Brain microvascular endothelial cell (primary cell): ENCODE data around the gene SLC44A1.

Source experiments
- DNase-seq: peaks from one replicate; pipeline ENCODE4 v3.0.0-alpha.2; 2020
- H3K27ac ChIP-seq: fragments of 250-450 bp; sonication (Bioruptor Pico); 2 replicates; pipeline ENCODE4 v1.5.1; 2020; ENCODE audit warnings: mild to moderate bottlenecking, moderate library complexity
- H3K27me3 ChIP-seq: fragments of 250-450 bp; sonication (Bioruptor Pico); replicated peaks from 2 replicates; pipeline ENCODE4 v1.5.1; 2020; ENCODE audit warnings: mild to moderate bottlenecking
- H3K36me3 ChIP-seq: fragments of 250-450 bp; sonication (Bioruptor Pico); replicated peaks from 2 replicates; pipeline ENCODE4 v1.5.1; 2020; ENCODE audit warnings: mild to moderate bottlenecking
- H3K4me3 ChIP-seq: 2 replicates; pipeline ENCODE4 v1.5.1; 2011; ENCODE audit warnings: low read depth, mild to moderate bottlenecking, control low read depth, low read length, moderate library complexity
- in situ Hi-C: cut with HindIII; loops from 2 replicates; pipeline ENCODE4 v1.10.0; 2017; ENCODE audit warnings: low sequenced_read_pairs, low pct_ligation_motif_present
- TF ChIP-seq, protein P1 (sequence below): IDR thresholded peaks from 2 replicates; pipeline ENCODE4 v1.5.1; 2011; ENCODE audit warnings: low read depth, mild to moderate bottlenecking, moderate library complexity, low read length, control low read depth, inconsistent platforms; ENCODE audit errors: missing control alignments

Gene SLC44A1

DNA sequence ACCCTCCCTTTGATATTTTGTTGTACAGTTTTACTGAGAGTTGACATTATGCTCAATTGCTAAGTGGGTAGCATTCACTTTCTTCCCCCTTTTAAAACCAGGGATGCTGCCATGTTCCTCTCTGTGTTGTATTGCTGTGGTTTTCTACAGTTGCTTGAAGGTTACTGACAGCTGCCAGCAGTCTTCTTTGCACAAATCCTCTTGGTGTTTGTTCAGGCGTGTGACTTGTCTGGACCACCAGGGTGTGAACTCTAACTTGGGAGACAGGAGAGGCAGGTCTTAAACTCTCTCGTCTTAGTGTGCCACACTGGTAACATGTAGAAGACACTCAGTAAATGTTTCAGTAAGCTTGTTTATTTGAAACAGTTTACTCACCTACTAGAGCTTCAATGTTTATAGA lies 25.1 kb downstream of the SLC44A1 start:
- TF ChIP-seq, protein P1, sequence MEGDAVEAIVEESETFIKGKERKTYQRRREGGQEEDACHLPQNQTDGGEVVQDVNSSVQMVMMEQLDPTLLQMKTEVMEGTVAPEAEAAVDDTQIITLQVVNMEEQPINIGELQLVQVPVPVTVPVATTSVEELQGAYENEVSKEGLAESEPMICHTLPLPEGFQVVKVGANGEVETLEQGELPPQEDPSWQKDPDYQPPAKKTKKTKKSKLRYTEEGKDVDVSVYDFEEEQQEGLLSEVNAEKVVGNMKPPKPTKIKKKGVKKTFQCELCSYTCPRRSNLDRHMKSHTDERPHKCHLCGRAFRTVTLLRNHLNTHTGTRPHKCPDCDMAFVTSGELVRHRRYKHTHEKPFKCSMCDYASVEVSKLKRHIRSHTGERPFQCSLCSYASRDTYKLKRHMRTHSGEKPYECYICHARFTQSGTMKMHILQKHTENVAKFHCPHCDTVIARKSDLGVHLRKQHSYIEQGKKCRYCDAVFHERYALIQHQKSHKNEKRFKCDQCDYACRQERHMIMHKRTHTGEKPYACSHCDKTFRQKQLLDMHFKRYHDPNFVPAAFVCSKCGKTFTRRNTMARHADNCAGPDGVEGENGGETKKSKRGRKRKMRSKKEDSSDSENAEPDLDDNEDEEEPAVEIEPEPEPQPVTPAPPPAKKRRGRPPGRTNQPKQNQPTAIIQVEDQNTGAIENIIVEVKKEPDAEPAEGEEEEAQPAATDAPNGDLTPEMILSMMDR, result no peak
- DNase-seq, result no peak
- no peak overlapping the region for H3K4me3 ChIP-seq
- in situ Hi-C loops, result no loop called here
- no peak overlapping the region for H3K27ac ChIP-seq
- no peaks in the 10 kb centered on the region for H3K27me3 ChIP-seq
- no peaks in the 10 kb centered on the region for H3K36me3 ChIP-seq

DNA sequence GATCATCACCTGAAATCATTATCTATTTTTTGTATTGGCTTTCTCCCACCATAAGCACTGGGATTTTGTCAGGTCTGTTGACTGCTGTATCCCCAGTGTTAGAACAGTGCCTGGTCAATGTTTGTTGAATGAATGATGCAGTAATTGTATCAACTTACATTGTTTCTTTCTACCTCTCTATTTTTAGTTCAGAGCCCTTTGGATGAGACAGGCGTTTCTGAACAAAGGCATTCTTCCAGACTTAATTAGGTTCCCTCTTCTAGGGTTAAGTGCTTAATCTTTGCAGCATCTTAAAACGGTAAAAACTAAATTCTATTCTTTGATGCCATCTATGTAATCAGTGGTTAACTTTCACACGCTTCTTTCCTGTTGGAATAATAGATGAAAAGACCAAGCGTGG lies 26.3 kb downstream of the SLC44A1 start:
- Histone ChIP-seq H3K36me3 (no peaks in the 10 kb centered on the region), H3K27ac (no peak overlapping the region), H3K27me3 (no peaks in the 10 kb centered on the region), H3K4me3 (no peak overlapping the region)
- DNase-seq, result no peak
- in situ Hi-C loops, result no loop called here
- TF ChIP-seq, protein P1, result no peak

DNA sequence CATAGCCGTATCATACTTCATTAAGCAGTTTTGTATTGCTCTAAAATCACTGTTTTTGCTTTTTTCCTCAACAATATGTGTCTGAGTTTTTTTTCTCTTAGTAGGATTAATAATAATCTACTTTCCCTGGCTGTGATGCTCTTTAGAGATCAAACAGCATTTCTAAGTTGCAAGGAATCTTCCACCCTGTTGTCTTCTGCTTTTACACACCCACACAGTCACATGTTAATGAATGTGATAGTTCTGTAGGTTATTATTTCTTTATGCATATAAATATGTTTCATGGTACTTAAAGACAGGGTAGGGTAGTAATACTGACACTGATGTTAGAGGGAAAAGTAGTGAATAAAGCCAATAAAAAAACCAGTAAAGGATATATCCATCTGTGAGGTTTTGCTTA lies 29.3 kb downstream of the SLC44A1 start:
- TF ChIP-seq, protein P1, result no peak

DNA sequence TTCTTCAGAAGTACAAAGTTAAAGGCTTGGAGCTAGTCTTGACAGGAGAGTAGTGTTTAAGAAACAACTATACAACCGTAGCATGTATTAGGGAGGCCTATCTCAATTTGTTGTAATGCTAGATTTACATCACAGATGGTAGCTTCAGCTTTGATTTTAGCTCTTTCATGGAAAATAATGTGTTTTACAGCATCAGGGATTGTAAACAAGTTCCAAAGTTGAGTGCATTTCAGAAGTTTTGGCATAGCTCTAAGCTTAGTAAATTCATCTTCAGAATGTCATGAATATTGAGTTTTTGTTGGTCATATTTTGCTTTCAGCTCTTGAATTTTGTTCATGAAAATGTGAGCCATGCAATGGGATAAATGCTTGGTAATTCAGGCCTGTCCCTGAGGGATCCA lies 30.7 kb downstream of the SLC44A1 start:
- Histone ChIP-seq H3K27ac (no peak overlapping the region), H3K4me3 (no peak overlapping the region), H3K36me3 (no peaks in the 10 kb centered on the region), H3K27me3 (no peaks in the 10 kb centered on the region)
- TF ChIP-seq, protein P1, result no peak
- in situ Hi-C loops, result no loop called here
- no peak for DNase-seq

More for the DNA sequence above, 29.3 kb downstream of the SLC44A1 start:
- Histone ChIP-seq H3K36me3 (no peaks in the 10 kb centered on the region), H3K27ac (no peak overlapping the region), H3K27me3 (no peaks in the 10 kb centered on the region), H3K4me3 (no peak overlapping the region)
- no peak for DNase-seq
- in situ Hi-C loops, result no loop called here

DNA sequence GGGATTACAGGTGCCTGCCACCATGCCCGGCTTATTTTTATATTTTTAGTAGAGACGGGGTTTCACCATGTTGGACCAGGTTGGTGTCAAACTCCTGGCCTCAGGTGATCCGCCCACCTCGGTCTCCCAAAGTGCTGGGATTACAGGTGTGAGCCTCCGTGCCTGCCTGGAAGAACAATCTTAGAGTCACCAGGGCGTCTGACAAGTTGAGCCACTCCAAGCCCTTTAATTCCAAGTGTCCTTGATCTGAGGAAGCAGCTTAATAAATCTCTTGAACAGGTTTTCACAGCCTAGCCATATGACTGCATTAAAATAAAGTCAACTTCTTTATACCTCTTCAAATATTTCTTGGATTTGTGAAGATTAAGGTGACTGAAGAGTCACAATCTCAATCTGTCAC lies 31.5 kb downstream of the SLC44A1 start:
- Histone ChIP-seq H3K27me3 (no peaks in the 10 kb centered on the region), H3K27ac (no peak overlapping the region), H3K4me3 (no peak overlapping the region), H3K36me3 (no peaks in the 10 kb centered on the region)
- in situ Hi-C loops, result no loop called here
- no peak for DNase-seq
- TF ChIP-seq, protein P1, result no peak

DNA sequence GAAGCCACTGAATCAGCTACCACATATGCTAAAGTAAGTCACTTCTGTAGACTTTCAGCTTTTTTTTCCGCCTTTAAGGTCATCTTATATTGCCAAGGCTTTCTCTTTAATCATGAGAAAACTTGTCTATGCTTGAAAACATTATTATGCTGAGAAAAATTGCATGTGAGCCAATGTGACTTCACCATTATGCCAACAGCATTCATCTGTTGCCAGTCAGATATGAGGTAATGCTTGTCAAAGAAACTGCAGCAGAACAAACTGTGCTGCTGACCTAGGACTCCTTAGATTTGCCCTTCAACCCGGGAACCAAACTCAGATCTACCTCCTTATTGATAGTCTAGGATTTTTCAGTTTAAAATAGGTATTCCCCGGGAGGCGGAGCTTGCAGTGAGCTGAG lies 34.3 kb downstream of the SLC44A1 start:
- Histone ChIP-seq H3K27me3 (no peaks in the 10 kb centered on the region), H3K27ac (no peak overlapping the region), H3K4me3 (no peak overlapping the region), H3K36me3 (no peaks in the 10 kb centered on the region)
- in situ Hi-C loops, result no loop called here
- TF ChIP-seq, protein P1, result no peak
- DNase-seq, result no peak
